Measurements from ENCODE around the gene DNASE1L1. TPM values are rescaled to one million over a fixed set of nuclear protein-coding genes. Genes with fewer than 3 reads are reported as not detected.

The DNASE1L1 gene
- total RNA-seq, 2 experiments from 2014 or later: 21.8 to 24.3 TPM

DNA sequence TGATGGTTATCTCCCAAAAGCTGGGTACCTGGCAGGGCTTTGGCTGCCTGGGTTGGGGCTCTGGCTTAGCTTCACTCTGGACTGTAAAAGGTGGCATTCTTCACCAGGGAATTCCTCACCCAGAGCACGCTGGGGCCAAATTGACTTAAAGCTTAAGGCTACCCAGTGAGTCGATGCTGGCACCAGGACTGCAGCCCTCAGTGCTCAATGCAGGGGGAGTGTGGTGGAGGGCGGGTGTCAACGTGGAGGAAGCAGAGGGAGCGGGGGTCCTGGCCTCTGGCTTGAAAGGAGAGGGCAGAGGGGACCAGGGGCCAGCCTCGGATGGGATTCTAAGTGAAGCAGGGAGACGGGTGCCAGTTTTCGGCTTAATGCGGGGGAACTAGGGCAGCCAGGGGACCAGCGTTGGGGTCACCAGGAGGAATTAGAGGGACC, 34.4 kb upstream of the DNASE1L1 start:
- Mint-ChIP-seq H3K9me3 (no peaks in the 10 kb centered on the region), H3K27me3 (no peaks in the 10 kb centered on the region), H3K36me3 (ENCODE audit: low read depth) (peaks cover 11% of the 10 kb centered on the region), H3K4me3 (peak overlapping the region; percentile 70), H3K27ac (peak overlapping the region; percentile 84), H3K4me1 (peaks cover 24% of the 10 kb centered on the region)
- no peak for DNase-seq
- ChIA-PET CTCF (no interaction called here), POLR2A (no interaction called here)

DNA sequence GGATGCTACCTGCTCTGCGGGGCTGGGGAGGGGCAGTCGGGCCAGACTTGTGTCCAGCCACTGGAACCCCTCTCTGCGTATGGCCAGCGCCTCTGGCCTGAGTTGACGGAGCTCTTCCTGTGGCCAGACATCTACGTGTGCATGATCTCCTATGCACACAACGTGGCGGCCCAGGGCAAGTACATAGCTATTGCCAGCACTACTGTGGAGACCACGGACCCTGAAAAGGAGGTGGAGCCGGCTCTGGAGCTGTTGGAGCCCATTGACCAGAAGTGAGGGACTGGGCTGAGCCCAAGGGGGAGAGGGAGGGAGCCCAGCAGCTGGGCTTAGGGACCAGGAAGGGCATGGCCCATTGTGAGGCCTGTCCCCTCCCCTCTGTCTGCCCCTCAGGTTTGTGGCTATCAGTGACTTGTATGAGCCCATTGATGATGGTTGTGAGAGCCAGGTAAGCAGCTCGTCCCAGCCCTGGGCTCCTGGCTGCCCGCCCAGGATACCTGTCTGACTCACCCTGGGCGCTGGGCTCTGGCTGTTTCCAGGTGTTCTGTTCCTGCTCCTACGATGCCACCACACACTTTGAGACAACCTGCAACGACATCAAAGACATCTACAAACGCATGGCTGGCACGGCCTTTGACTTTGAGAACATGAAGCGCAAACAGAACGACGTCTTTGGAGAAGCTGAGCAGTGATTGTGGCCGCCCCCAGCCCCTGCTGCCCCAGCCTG, 33.1 kb upstream of the DNASE1L1 start:
- CTCF ChIA-PET: interaction anchor here (1.5 kb wide), 1 partner anchor 14 kb away, joined by 4 read pairs; the partner anchor contains the start of gene ATP6AP1
- H3K4me3 Mint-ChIP-seq: no peak overlapping the region

DNA sequence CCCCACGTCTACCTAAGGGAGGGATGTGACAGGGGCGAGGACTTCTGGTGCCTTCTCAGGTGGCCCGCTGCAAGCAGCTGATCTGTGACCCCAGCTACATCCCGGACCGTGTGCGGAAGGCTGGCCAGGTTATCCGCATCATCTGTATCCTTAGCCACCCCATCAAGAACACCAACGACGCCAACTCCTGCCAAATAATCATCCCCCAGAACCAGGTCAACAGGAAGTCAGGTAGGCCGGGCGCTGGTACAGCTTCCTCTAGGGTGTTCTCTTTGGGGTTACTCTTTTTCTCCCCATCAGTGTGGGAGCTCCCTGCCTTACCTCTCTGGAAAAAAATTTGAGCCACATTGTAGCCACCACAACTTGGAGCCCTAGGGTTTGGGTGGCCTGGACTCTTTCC, 32.5 kb upstream of the DNASE1L1 start:
- CTCF ChIA-PET: interaction anchor here (1.1 to 1.5 kb wide), 2 partner anchors 9 to 13 kb away, joined by 3 to 4 read pairs; partner anchors contain the start of gene ATP6AP1
- H3K4me3 Mint-ChIP-seq: no peak overlapping the region

More for the DNA sequence above, 33.1 kb upstream of the DNASE1L1 start:
- Mint-ChIP-seq H3K36me3 (ENCODE audit: low read depth) (peaks cover 10% of the 10 kb centered on the region), H3K27ac (peak overlapping the region; percentile 19), H3K4me1 (peaks cover 31% of the 10 kb centered on the region), H3K27me3 (no peaks in the 10 kb centered on the region), H3K9me3 (no peaks in the 10 kb centered on the region)
- POLR2A ChIA-PET: no interaction called here
- DNase-seq: no peak

DNA sequence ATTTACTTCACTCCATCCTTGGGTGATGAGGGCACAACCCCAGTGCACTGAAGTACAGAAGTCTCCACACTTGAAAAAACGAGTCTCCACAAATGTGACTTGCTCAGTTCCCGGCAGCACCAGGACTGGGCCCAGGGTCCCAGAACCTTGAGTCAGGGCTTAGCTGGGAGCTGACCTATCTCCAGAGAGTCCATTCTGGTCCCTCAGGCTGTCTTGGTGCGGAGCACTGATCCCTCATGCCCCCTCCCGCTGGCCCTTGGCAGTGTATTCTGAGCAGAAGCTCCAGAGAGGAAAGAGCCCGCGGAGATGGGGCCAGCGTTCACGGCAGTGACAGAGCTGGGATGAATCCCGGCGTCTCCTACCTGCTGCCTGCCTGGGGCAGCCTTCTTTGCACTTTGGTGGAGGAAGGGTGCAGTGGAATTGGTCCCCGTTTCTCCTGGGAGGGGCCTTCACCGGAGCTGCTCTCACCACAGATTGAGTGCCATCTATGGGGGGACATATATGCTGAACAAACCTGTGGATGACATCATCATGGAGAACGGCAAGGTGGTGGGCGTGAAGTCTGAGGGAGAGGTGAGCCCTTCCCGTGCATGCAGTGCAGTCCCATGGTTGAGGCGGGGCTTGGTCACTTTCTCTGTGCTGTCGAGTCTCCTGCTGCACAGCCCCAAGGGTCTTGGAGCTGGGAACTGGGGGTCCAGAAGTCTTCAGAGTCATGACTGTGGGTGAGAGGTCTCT, 31.7 kb upstream of the DNASE1L1 start:
- H3K27ac Mint-ChIP-seq: no peak overlapping the region
- ChIA-PET CTCF (interaction anchor here (1.0 to 1.5 kb wide), 3 partner anchors 10 to 42 kb away, joined by 3 to 5 read pairs (median 4); partner anchors contain the start of genes ATP6AP1 and RPL10), POLR2A (no interaction called here)
- no peak overlapping the region for H3K4me3 Mint-ChIP-seq
- DNase-seq: no peak
- H3K9me3 Mint-ChIP-seq: no peaks in the 10 kb centered on the region
- peaks cover 11% of the 10 kb centered on the region for H3K36me3 Mint-ChIP-seq (ENCODE audit: low read depth)
- H3K4me1 Mint-ChIP-seq: peaks cover 36% of the 10 kb centered on the region
- no peaks in the 10 kb centered on the region for H3K27me3 Mint-ChIP-seq

More for the DNA sequence above, 32.5 kb upstream of the DNASE1L1 start:
- Mint-ChIP-seq H3K9me3 (no peaks in the 10 kb centered on the region), H3K4me1 (peaks cover 29% of the 10 kb centered on the region), H3K27me3 (no peaks in the 10 kb centered on the region), H3K27ac (no peak overlapping the region), H3K36me3 (ENCODE audit: low read depth) (peaks cover 7% of the 10 kb centered on the region)
- POLR2A ChIA-PET: no interaction called here
- DNase-seq: no peak

DNA sequence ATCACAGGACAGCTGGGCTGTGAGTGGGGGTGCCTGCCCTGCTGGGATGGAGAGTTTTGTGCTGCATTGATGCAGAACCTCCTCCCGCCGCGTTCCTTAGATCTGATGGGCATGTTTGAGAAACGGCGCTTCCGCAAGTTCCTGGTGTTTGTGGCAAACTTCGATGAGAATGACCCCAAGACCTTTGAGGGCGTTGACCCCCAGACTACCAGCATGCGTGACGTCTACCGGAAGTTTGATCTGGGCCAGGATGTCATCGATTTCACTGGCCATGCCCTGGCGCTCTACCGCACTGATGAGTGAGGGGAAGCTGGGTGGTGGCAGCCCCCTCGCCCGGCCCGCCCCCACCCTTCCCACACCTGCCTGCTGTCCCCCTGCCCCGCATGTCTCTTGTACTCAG, 30.8 kb upstream of the DNASE1L1 start:
- Mint-ChIP-seq H3K36me3 (ENCODE audit: low read depth) (peaks cover 17% of the 10 kb centered on the region), H3K27ac (no peak overlapping the region), H3K27me3 (no peaks in the 10 kb centered on the region), H3K4me3 (no peak overlapping the region), H3K9me3 (no peaks in the 10 kb centered on the region), H3K4me1 (peaks cover 36% of the 10 kb centered on the region)
- ChIA-PET POLR2A (no interaction called here), CTCF (interaction anchor here (1.2 kb wide), 1 partner anchor 11 kb away, joined by 3 read pairs; the partner anchor contains the start of gene ATP6AP1)
- no peak for DNase-seq

DNA sequence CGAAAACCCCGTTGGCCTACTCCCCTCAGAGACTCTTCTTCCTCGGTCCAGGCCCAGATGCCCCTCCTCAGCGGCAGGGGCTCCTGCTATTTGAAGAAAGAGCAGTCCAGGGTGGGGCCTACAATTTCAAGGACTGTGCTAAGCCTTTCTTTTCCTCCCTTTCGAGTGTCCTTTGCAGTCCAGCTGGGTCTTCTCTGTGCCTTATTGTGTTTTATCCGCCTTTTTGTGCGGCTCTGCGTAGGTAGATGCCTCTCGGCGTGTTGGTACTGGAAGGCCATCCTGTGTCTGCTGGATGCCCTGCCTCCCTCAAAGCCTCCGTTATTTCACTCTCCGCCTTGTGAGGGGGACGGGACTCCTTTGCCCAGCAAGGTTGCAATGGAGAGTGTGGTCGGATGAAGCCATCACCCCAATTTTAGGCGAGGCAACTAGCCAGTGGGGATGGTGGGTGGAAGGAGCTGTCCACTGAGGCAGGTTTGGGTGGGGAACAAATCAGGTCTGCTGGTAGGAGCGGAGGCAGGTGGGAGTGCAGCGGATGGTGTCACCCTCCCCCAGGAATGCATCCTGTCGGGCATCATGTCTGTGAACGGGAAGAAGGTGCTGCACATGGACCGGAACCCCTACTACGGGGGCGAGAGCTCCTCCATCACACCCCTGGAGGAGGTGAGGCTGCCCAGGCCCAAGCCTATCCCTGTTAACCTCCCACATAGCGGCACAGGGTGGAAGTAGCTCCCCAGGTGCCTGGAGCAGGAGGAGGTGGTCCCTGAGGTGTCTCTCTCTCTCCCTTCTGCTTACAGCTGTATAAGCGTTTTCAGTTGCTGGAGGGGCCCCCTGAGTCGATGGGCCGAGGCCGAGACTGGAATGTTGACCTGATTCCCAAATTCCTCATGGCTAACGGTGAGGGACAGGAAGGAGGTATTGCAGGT, 29.2 kb upstream of the DNASE1L1 start:
- ChIA-PET POLR2A (no interaction called here), CTCF (interaction anchor here (0.6 to 1.2 kb wide), 2 partner anchors 10 to 199 kb away, joined by 3 to 4 read pairs; partner anchors contain the start of gene ATP6AP1)
- Mint-ChIP-seq H3K27ac (peak overlapping the region; percentile 83), H3K36me3 (ENCODE audit: low read depth) (peaks cover 21% of the 10 kb centered on the region), H3K4me1 (peaks cover 31% of the 10 kb centered on the region), H3K27me3 (no peaks in the 10 kb centered on the region), H3K4me3 (peak overlapping the region; percentile 81), H3K9me3 (no peaks in the 10 kb centered on the region)
- no peak for DNase-seq

DNA sequence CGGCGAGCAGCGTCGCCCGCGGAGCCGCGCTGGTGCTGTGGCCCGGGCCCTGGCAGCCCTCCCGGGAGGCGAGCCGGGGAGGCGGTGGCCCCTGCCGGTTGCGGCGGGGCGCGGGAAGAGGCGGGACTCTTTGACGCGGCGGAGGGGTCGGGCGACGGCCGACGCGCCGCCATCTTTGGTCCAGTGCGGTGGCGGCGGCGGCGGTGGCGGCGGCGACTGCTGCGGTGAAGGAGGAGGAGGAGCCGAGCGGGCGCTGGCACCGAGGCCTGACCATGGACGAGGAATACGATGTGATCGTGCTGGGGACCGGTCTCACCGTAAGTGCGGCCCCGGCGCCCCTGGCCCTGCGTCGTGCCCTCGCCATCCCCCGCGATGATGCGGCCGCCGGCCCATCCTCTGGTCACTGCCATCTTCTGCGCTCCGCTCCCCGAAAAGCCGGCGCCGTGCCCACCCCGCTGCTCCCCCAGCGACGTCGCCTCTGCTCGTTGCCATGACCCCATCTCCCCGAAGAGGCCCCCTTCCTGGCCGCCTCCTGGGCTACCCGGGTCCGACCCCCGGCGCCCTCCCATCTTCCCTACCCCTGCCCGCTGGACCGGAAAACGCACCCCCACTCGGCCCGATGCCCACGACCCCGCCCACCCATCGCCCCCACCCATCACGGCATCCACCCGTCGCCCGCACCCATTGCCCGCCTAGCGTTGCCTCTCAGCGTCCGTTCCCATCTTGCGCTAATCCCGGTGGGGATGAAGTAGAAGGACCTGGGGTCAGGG, 28.1 kb upstream of the DNASE1L1 start, which contains the start of gene GDI1:
GDI1 (plus strand) TSS at position 172 of the 770 bp plus-strand sequence; CDS start at position 273, 101 bp downstream.
- Mint-ChIP-seq H3K27me3 (no peaks in the 10 kb centered on the region), H3K36me3 (ENCODE audit: low read depth) (peaks cover 24% of the 10 kb centered on the region), H3K9me3 (no peaks in the 10 kb centered on the region), H3K4me3 (peak within 1 kb of the TSS; percentile 81), H3K4me1 (peaks cover 27% of the 10 kb centered on the region), H3K27ac (peak within 1 kb of the TSS; percentile 87)
- peak; percentile 52 for DNase-seq
- CTCF ChIA-PET: no interaction called here
- POLR2A ChIA-PET: no interaction called here

DNA sequence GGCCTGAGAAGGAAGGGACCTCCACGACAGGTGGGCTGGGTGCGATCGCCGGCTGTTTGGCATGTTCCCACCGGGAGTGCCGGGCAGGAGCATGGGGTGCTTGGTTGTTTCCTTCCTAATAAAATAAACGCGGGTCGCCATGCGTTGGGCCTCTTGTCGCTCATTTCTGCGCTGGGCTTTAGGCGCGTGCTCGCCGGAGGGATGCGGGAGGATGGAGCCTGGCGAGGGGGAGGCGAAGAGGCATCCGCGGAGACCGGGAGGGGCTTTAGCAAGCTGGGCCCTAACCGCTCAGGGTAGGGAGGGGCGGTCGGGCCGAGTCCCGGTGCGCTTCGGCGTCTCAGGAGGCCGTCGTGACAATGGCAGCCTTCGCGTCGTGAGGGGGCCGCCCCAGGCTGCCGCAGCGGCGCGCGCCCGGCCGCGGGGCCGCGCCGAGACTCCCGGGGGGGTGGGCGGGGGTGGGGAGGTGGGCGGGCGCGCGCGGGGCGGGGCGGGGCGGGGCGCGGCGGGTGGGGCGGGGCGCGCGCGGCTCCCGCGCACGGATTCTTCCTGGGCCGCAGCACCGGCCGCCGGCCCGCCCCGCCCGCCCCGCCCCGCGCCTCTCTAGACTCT, 27.4 kb upstream of the DNASE1L1 start:
- Mint-ChIP-seq H3K9me3 (no peaks in the 10 kb centered on the region), H3K4me1 (peaks cover 22% of the 10 kb centered on the region), H3K27me3 (no peaks in the 10 kb centered on the region), H3K4me3 (peak overlapping the region; percentile 75), H3K36me3 (ENCODE audit: low read depth) (peaks cover 19% of the 10 kb centered on the region), H3K27ac (peak overlapping the region; percentile 87)
- ChIA-PET CTCF (no interaction called here), POLR2A (no interaction called here)
- peak; percentile 45 for DNase-seq

DNA sequence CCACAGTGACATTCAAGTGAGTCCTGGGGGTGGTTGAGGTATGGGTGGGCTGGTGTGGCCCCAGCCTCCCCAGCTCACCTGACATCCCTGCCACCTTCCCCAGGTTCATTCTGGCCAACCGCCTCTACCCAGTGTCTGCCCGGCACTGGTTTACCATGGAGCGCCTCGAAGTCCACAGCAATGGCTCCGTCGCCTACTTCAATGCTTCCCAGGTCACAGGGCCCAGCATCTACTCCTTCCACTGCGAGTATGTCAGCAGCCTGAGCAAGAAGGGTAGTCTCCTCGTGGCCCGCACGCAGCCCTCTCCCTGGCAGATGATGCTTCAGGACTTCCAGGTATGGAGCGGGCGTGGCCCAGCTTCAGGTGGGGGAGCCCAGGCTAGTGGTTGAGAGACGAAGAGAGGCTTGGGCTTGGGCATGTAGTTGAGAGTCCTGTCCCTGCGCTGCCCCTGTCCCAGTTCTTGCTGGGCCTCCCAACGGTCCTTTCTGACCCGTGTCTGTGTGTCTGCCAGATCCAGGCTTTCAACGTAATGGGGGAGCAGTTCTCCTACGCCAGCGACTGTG, 26.2 kb upstream of the DNASE1L1 start:
- Mint-ChIP-seq H3K9me3 (no peaks in the 10 kb centered on the region), H3K36me3 (ENCODE audit: low read depth) (peaks cover 19% of the 10 kb centered on the region), H3K27me3 (no peaks in the 10 kb centered on the region), H3K27ac (no peak overlapping the region), H3K4me1 (peaks cover 26% of the 10 kb centered on the region), H3K4me3 (no peak overlapping the region)
- POLR2A ChIA-PET: no interaction called here
- CTCF ChIA-PET: no interaction called here
- DNase-seq: no peak

DNA sequence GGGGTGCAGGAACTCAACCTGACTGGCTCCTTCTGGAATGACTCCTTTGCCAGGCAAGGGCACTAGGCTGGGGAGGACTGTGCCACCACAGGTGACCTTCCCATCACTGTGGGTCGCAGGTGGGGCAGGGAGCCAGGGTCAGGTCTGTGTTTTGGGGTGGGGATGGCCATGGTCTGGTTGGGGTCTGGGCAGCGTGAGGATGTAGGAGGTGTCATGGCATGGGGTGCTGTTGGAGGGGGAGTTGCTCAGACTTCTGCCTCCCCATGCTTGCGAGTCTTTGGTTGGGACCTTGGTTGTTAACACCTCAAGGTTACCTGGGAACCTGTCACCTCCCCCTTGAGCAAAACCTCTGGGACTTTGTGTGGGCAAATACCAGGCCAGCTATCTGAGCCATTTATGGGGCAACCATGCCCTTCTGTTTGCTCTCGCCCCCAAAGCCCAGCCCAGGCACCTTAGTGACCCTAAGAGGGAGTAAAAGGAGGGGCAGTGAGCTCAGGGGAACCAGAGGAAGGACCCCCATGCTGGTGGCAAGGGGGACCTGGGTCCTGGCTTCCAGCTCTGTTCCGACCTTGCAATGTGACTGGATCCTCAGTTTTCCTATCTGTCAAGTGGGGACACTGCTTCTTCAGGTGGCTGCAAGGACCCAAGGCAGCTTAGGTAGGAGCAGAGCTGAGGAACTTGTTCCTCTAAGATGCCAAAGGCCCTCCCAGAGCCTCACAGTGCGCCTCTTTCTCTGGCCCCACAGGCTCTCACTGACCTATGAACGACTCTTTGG, 25.5 kb upstream of the DNASE1L1 start:
- Mint-ChIP-seq H3K4me1 (peaks cover 28% of the 10 kb centered on the region), H3K4me3 (no peak overlapping the region), H3K27ac (no peak overlapping the region), H3K36me3 (ENCODE audit: low read depth) (peaks cover 19% of the 10 kb centered on the region), H3K9me3 (no peaks in the 10 kb centered on the region), H3K27me3 (no peaks in the 10 kb centered on the region)
- ChIA-PET CTCF (no interaction called here), POLR2A (no interaction called here)
- no peak for DNase-seq

DNA sequence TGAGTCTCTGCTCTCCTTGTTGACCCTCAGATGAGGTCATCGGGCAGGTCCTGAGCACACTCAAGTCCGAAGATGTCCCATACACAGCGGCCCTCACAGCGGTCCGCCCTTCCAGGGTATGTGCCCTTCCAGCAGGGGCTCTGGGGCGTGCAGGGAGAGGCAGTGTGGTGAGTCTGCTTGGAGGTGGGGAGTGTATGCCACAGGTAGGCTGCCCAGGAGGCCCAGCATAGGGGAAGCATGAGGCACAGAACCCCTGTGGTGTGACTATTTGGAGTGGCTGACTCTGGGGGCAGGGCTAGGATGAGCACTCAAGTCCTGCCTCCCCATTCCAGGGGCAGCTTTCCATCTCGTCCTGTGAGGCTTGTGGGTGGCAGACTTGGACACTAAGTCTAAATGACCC, 24.6 kb upstream of the DNASE1L1 start:
- no peak overlapping the region for H3K27ac Mint-ChIP-seq
- CTCF ChIA-PET: no interaction called here
- no peak overlapping the region for H3K4me3 Mint-ChIP-seq
- peaks cover 19% of the 10 kb centered on the region for H3K36me3 Mint-ChIP-seq (ENCODE audit: low read depth)
- H3K9me3 Mint-ChIP-seq: no peaks in the 10 kb centered on the region
- H3K4me1 Mint-ChIP-seq: peaks cover 31% of the 10 kb centered on the region
- no peaks in the 10 kb centered on the region for H3K27me3 Mint-ChIP-seq
- POLR2A ChIA-PET: no interaction called here
- DNase-seq: no peak
